ENCODE results near the gene LRIT1. TPM values are rescaled to one million over a fixed set of nuclear protein-coding genes. Genes with fewer than 3 reads are reported as not detected.

The LRIT1 gene
- total RNA-seq, 1 experiment from 2014 or later: not detected

GRCh38 chr10:84225427-84226173, 15.7 kb downstream of the LRIT1 start, which contains the start of gene LRIT2:
Gene LRIT2 (minus strand): TSS chr10:84225544. CDS start chr10:84225520, 24 bp downstream.
- Mint-ChIP-seq H3K4me1 (no peaks in the 10 kb centered on the region), H3K9me3 (no peaks in the 10 kb centered on the region), H3K27ac (no peak within 1 kb of the TSS), H3K4me3 (no peak within 1 kb of the TSS), H3K36me3 (no peaks in the 10 kb centered on the region), H3K27me3 (ENCODE audit: low read depth) (peaks cover 6% of the 10 kb centered on the region)
- CTCF ChIA-PET: interaction anchor here (5.9 kb wide), 1 partner anchor 11 kb away, joined by 36 read pairs; no protein-coding TSS in a partner anchor
- POLR2A ChIA-PET: no interaction called here
- ATAC-seq (no peak), DNase-seq (ENCODE audit: low spot score) (no peak)
- TF ChIP-seq JUN (CRISPR knock-in tag; IDR thresholded peaks at IDR 0.05) (no peak), MLX (CRISPR knock-in tag; IDR thresholded peaks at IDR 0.05) (no peak), EMX1 (CRISPR knock-in tag; IDR thresholded peaks at IDR 0.05) (no peak), E2F5 (CRISPR knock-in tag; IDR thresholded peaks at IDR 0.05) (no peak), MXD4 (CRISPR knock-in tag; IDR thresholded peaks at IDR 0.05; ENCODE audit: borderline replicate concordance) (no peak), NR2C2 (CRISPR knock-in tag; IDR thresholded peaks at IDR 0.05) (no peak), SP1 (CRISPR knock-in tag; conservative IDR thresholded peaks at IDR 0.05) (no peak), HMGXB4 (CRISPR knock-in tag; IDR thresholded peaks at IDR 0.05) (no peak), NFYB (CRISPR knock-in tag; conservative IDR thresholded peaks at IDR 0.05; ENCODE audit: low read depth) (no peak), ZBTB21 (CRISPR knock-in tag; IDR thresholded peaks at IDR 0.05; ENCODE audit: borderline replicate concordance) (no peak), ZNF671 (CRISPR knock-in tag; IDR thresholded peaks at IDR 0.05) (no peak), E2F4 (CRISPR knock-in tag; IDR thresholded peaks at IDR 0.05; ENCODE audit: borderline replicate concordance, low read depth) (no peak), ZNF423 (CRISPR knock-in tag; IDR thresholded peaks at IDR 0.05) (no peak), CREB1 (CRISPR knock-in tag; IDR thresholded peaks at IDR 0.05) (no peak), ERG (CRISPR knock-in tag; IDR thresholded peaks at IDR 0.05) (no peak), ZMAT4 (CRISPR knock-in tag; IDR thresholded peaks at IDR 0.05) (no peak), GRHL2 (CRISPR knock-in tag; IDR thresholded peaks at IDR 0.05; ENCODE audit: insufficient replicate concordance, severe bottlenecking) (no peak), ZNF281 (CRISPR knock-in tag; IDR thresholded peaks at IDR 0.05) (no peak)
